ENCODE data around the gene HSDL2.
"Not testable (repeated sequence)": the region's sequence is repeated elsewhere in the genome, so short reads cannot be mapped to it uniquely, and the experiment has no call there.

HSDL2 gene

GRCh38 chr9:112505086-112505485 is 125.2 kb downstream of the HSDL2 start:
- DNase-seq: no peak

GRCh38 chr9:112505607-112506006 is 125.7 kb downstream of the HSDL2 start:
- no peak for DNase-seq

- no peak for DNase-seq
These were observed 126.7 kb downstream of the HSDL2 start for GRCh38 chr9:112506571-112506970.

- no peak for DNase-seq
These were observed 127.2 kb downstream of the HSDL2 start for GRCh38 chr9:112507001-112507680.

GRCh38 chr9:112508377-112508776 is 128.5 kb downstream of the HSDL2 start:
- no peak for DNase-seq

GRCh38 chr9:112512377-112512776 is 132.5 kb downstream of the HSDL2 start:
- not testable (repeated sequence) for DNase-seq

GRCh38 chr9:112516769-112517168 is 136.9 kb downstream of the HSDL2 start:
- DNase-seq: no peak

- no peak for DNase-seq
These were observed 140.2 kb downstream of the HSDL2 start for GRCh38 chr9:112520069-112520468.

- no peak for DNase-seq
These were observed 140.7 kb downstream of the HSDL2 start for GRCh38 chr9:112520656-112521055.

All from SIG-M5 (cell line).